HL-60/S4 treated with retinoic acid at 250 ng/mL for 4 days and 3 days (cell line): ENCODE results near the gene AKAP13.
"Not testable (repeated sequence)": the region's sequence is repeated elsewhere in the genome, so short reads cannot be mapped to it uniquely, and the experiment has no call there.

Source experiments
- in situ Hi-C: fragments of 300-500 bp; cut with MboI; formaldehyde crosslinking; loops from 2 replicates; pipeline ENCODE4 v1.7.0; 2022; ENCODE audit warnings: low sequenced_read_pairs

AKAP13 gene

GRCh38 chr15:85441854-85442253 is 61.5 kb downstream of the AKAP13 start:
- in situ Hi-C loops: not testable (repeated sequence)

- in situ Hi-C loops: no loop called here
Observed at GRCh38 chr15:85443046-85443445, 62.6 kb downstream of the AKAP13 start.

- in situ Hi-C loops: no loop called here
Observed at GRCh38 chr15:85443593-85444087, 63.2 kb downstream of the AKAP13 start.

- in situ Hi-C loops: no loop called here
Observed at GRCh38 chr15:85444122-85444745, 63.8 kb downstream of the AKAP13 start.

- in situ Hi-C loops: no loop called here
Observed at GRCh38 chr15:85445361-85445760, 65.0 kb downstream of the AKAP13 start.

- in situ Hi-C loops: no loop called here
Observed at GRCh38 chr15:85451099-85451700, 70.8 kb downstream of the AKAP13 start.

GRCh38 chr15:85452436-85452835 is 72.0 kb downstream of the AKAP13 start:
- in situ Hi-C loops: no loop called here

- in situ Hi-C loops: no loop called here
Observed at GRCh38 chr15:85453144-85453872, 72.9 kb downstream of the AKAP13 start.

- in situ Hi-C loops: no loop called here
Observed at GRCh38 chr15:85454403-85454802, 74.0 kb downstream of the AKAP13 start.

GRCh38 chr15:85455891-85456290 is 75.5 kb downstream of the AKAP13 start:
- in situ Hi-C loops: no loop called here

GRCh38 chr15:85456798-85457197 is 76.4 kb downstream of the AKAP13 start:
- in situ Hi-C loops: no loop called here

- in situ Hi-C loops: no loop called here
Observed at GRCh38 chr15:85457392-85457968, 77.1 kb downstream of the AKAP13 start.

GRCh38 chr15:85458764-85459163 is 78.4 kb downstream of the AKAP13 start:
- in situ Hi-C loops: no loop called here

- in situ Hi-C loops: no loop called here
Observed at GRCh38 chr15:85462029-85462428, 81.6 kb downstream of the AKAP13 start.

GRCh38 chr15:85463276-85463892 is 83.0 kb downstream of the AKAP13 start:
- in situ Hi-C loops: no loop called here

- in situ Hi-C loops: no loop called here
Observed at GRCh38 chr15:85463976-85464375, 83.6 kb downstream of the AKAP13 start.

- in situ Hi-C loops: no loop called here
Observed at GRCh38 chr15:85464471-85464870, 84.1 kb downstream of the AKAP13 start.

GRCh38 chr15:85470563-85471271 is 90.3 kb downstream of the AKAP13 start:
- in situ Hi-C loops: no loop called here

GRCh38 chr15:85472349-85472748 is 91.9 kb downstream of the AKAP13 start:
- in situ Hi-C loops: no loop called here

- in situ Hi-C loops: no loop called here
Observed at GRCh38 chr15:85473455-85473854, 93.1 kb downstream of the AKAP13 start.
